Measurements from ENCODE around the gene FRMD4B.

Gene FRMD4B

GRCh38 chr3:69407908-69408307, 22.0 kb upstream of the FRMD4B start:
- no peaks in the 10 kb centered on the region for H3K79me2 ChIP-seq
- no peak overlapping the region for H3K9ac ChIP-seq
- no peak overlapping the region for H2AFZ ChIP-seq
- H3K4me2 ChIP-seq (ENCODE audit: low read length) = no peak overlapping the region
- H3K9me3 ChIP-seq (ENCODE audit: control insufficient read depth, low read length) = peaks cover 3% of the 10 kb centered on the region
- H3K27ac ChIP-seq = no peak overlapping the region
- no peak for TF ChIP-seq CTCF (IDR thresholded peaks at IDR 0.05)
- H3K4me1 ChIP-seq = no peaks in the 10 kb centered on the region
- no peaks in the 10 kb centered on the region for H3K27me3 ChIP-seq (ENCODE audit: control insufficient read depth, insufficient read depth, low read length)
- no peaks in the 10 kb centered on the region for H3K36me3 ChIP-seq (ENCODE audit: control insufficient read depth, insufficient read depth, low read length)
- H3K4me3 ChIP-seq (ENCODE audit: low read depth, low read length) = no peak overlapping the region

GRCh38 chr3:69406163-69406562, 20.3 kb upstream of the FRMD4B start:
- no peak for TF ChIP-seq CTCF (IDR thresholded peaks at IDR 0.05)

GRCh38 chr3:69405067-69405466, 19.2 kb upstream of the FRMD4B start:
- no peak overlapping the region for H3K4me3 ChIP-seq (ENCODE audit: low read depth, low read length)
- H3K36me3 ChIP-seq (ENCODE audit: control insufficient read depth, insufficient read depth, low read length) = no peaks in the 10 kb centered on the region
- no peak overlapping the region for H3K9ac ChIP-seq
- no peak overlapping the region for H2AFZ ChIP-seq
- no peaks in the 10 kb centered on the region for H3K4me1 ChIP-seq
- H3K27ac ChIP-seq = no peak overlapping the region
- H3K27me3 ChIP-seq (ENCODE audit: control insufficient read depth, insufficient read depth, low read length) = no peaks in the 10 kb centered on the region
- no peak overlapping the region for H3K4me2 ChIP-seq (ENCODE audit: low read length)
- peaks cover 3% of the 10 kb centered on the region for H3K9me3 ChIP-seq (ENCODE audit: control insufficient read depth, low read length)
- no peak for TF ChIP-seq CTCF (IDR thresholded peaks at IDR 0.05)
- no peaks in the 10 kb centered on the region for H3K79me2 ChIP-seq

More at GRCh38 chr3:69406163-69406562, 20.3 kb upstream of the FRMD4B start:
- Histone ChIP-seq H3K4me1 (no peaks in the 10 kb centered on the region), H3K4me2 (ENCODE audit: low read length) (no peak overlapping the region), H2AFZ (no peak overlapping the region), H3K79me2 (no peaks in the 10 kb centered on the region), H3K27ac (no peak overlapping the region), H3K4me3 (ENCODE audit: low read depth, low read length) (no peak overlapping the region), H3K9ac (no peak overlapping the region), H3K9me3 (ENCODE audit: control insufficient read depth, low read length) (peaks cover 3% of the 10 kb centered on the region), H3K36me3 (ENCODE audit: control insufficient read depth, insufficient read depth, low read length) (no peaks in the 10 kb centered on the region), H3K27me3 (ENCODE audit: control insufficient read depth, insufficient read depth, low read length) (no peaks in the 10 kb centered on the region)

- Histone ChIP-seq H3K27ac (no peak overlapping the region), H3K27me3 (ENCODE audit: control insufficient read depth, insufficient read depth, low read length) (no peaks in the 10 kb centered on the region), H3K9me3 (ENCODE audit: control insufficient read depth, low read length) (peaks cover 3% of the 10 kb centered on the region), H3K4me3 (ENCODE audit: low read depth, low read length) (no peak overlapping the region), H3K36me3 (ENCODE audit: control insufficient read depth, insufficient read depth, low read length) (no peaks in the 10 kb centered on the region), H3K79me2 (no peaks in the 10 kb centered on the region), H2AFZ (no peak overlapping the region), H3K9ac (no peak overlapping the region), H3K4me1 (no peaks in the 10 kb centered on the region), H3K4me2 (ENCODE audit: low read length) (no peak overlapping the region)
- TF ChIP-seq CTCF (IDR thresholded peaks at IDR 0.05) = no peak
These were observed 17.6 kb upstream of the FRMD4B start for GRCh38 chr3:69403454-69403853.

- Histone ChIP-seq H3K4me2 (ENCODE audit: low read length) (no peak overlapping the region), H3K9ac (no peak overlapping the region), H3K4me3 (ENCODE audit: low read depth, low read length) (no peak overlapping the region), H3K27ac (no peak overlapping the region), H3K36me3 (ENCODE audit: control insufficient read depth, insufficient read depth, low read length) (no peaks in the 10 kb centered on the region), H3K79me2 (no peaks in the 10 kb centered on the region), H3K9me3 (ENCODE audit: control insufficient read depth, low read length) (peaks cover 3% of the 10 kb centered on the region), H3K27me3 (ENCODE audit: control insufficient read depth, insufficient read depth, low read length) (no peaks in the 10 kb centered on the region), H2AFZ (no peak overlapping the region), H3K4me1 (no peaks in the 10 kb centered on the region)
- no peak for TF ChIP-seq CTCF (IDR thresholded peaks at IDR 0.05)
These were observed 14.8 kb upstream of the FRMD4B start for GRCh38 chr3:69400683-69401082.
